Heart left ventricle (tissue), 16 donors: ENCODE measurements around the gene CCDC197. TPM values are rescaled to one million over a fixed set of nuclear protein-coding genes. Genes with fewer than 3 reads are reported as not detected.

ENCODE experiments used
- ATAC-seq, 4 donors: fragments of 200-7000 bp; cut with Tn5 transposase; one replicate each; pipeline ENCODE4 v1.9.1; 2020 to 2022; ENCODE audit warnings: moderate library complexity in 4 of 4, mild to moderate bottlenecking in 3 of 4, moderate number of reproducible peaks in 1 of 4
- DNase-seq, 5 donors: peaks; one replicate each; pipeline ENCODE4 v3.0.0-alpha.2; 2020
- H3K27ac ChIP-seq, 12 donors: fragments of 200-600 bp; sonication (generic) in 4 of 12; one replicate each; pipeline versions ENCODE4 v1.5.0 to v1.8.0; 2016 to 2022; ENCODE audit warnings: mild to moderate bottlenecking in 2 of 12
- H3K27me3 ChIP-seq, 9 donors: fragments of 200-600 bp; sonication (generic) in 2 of 9; one replicate each; pipeline versions ENCODE4 v1.5.1 to v1.8.0; 2016 to 2022; ENCODE audit warnings: mild to moderate bottlenecking in 3 of 9
- H3K36me3 ChIP-seq, 9 donors: fragments of 200-600 bp; sonication (generic) in 2 of 9; one replicate each; pipeline versions ENCODE4 v1.5.0 to v1.8.0; 2018 to 2022; ENCODE audit warnings: mild to moderate bottlenecking in 2 of 9
- H3K4me1 ChIP-seq, 12 donors: fragments of 200-600 bp; sonication (generic) in 4 of 12; one replicate each; pipeline versions ENCODE4 v1.5.0 to v1.8.0; 2016 to 2022; ENCODE audit warnings: mild to moderate bottlenecking in 3 of 12
- H3K4me3 ChIP-seq, 12 donors: fragments of 200-600 bp; sonication (generic) in 4 of 12; one replicate each; pipeline versions ENCODE4 v1.5.0 to v1.8.0; 2017 to 2022; ENCODE audit warnings: mild to moderate bottlenecking in 9 of 12, moderate library complexity in 4 of 12
- H3K9me3 ChIP-seq, 12 donors: fragments of 200-600 bp; sonication (generic) in 4 of 12; one replicate each; pipeline versions ENCODE4 v1.5.0 to v1.8.0; 2016 to 2022; ENCODE audit warnings: mild to moderate bottlenecking in 1 of 12
- CTCF ChIP-seq, 12 donors: fragments of 200-600 bp; sonication (generic) in 4 of 12; IDR thresholded peaks; one replicate each; pipeline versions ENCODE4 v1.5.0 to v1.8.0; 2018 to 2022; ENCODE audit warnings: antibody characterized with exemption in 12 of 12, mild to moderate bottlenecking in 5 of 12
- POLR2A ChIP-seq, 2 donors: fragments of 450-650 bp; IDR thresholded peaks; one replicate each; pipeline ENCODE4 v1.6.1; 2017; ENCODE audit warnings: antibody characterized with exemption in 2 of 2, mild to moderate bottlenecking in 2 of 2, moderate library complexity in 2 of 2
- WGBS, 4 donors: extraction: QIAGEN DNeasy Blood & Tissue Kit in 2 of 4; methylation state at CpG; one replicate each; pipeline versions ENCODE4 v1.1.5 to v1.1.7; 2013 to 2018; 5-methylcytosine and 5-hydroxymethylcytosine counted together
- intact Hi-C, 10 donors: fragments of 100-400 bp; cut with DNase I; formaldehyde crosslinking; loops; one replicate each; pipeline versions ENCODE4 v1.11.1 to v1.14.2; 2022
- polyA plus RNA-seq, 2 donors: library from polyadenylated mRNA; stranded (reverse); fragments of 200-250 nt; gene quantifications; one replicate each; pipeline ENCODE4 v1.2.3, GENCODE V29; 2013
- total RNA-seq, 9 donors: library from RNA; depleted of rRNA in 2 of 9; stranded (reverse); fragments of >200 nt in 2 of 9; fragmentation: NEBNext Ultra II Directional in 3 of 9; extraction: Animal tissue kit (Norgen Biotek cat#: 25700) in 3 of 9; gene quantifications; one replicate each; pipeline versions ENCODE4 v1.1.0 to v1.2.4, GENCODE V29; 2016 to 2023
- donor health status: ischemic (EF 13 %, LVEDD 7.1; RV severe dilation, severe dysfunction).
- donor health status: healthy with polysubstance abuse.
- donor health status: DM: no; HTN: yes; CAD: no.
- donor health status: DM: no; HTN: no; CAD: no.
- donor health status: ischemic (EF 25% LVEDD 6.9; RV normal size, moderate dysfunction).
- donor health status: ischemic (EF 25% LVEDD 5.7; RV mildly dilated, moderate dysfunction).
- donor health status: healthy.
- donor health status: DM: yes; HTN: yes; CAD: no.
- donor health status: ischemic (EF 35%, LVEDD 5.7; RV mildly dilated, moderate dysfunction).
- donor health status: nonischemic (EF 11% LVEDD 7.7; RV severe dilation, severe dysfunction).
- donor health status: DM: yes; HTN: yes; CAD: no.
- donor health status: PGD.
- donor health status: ischemic (EF 29% LVEDD 5.4; RV normal size, mild dysfunction).
- donor health status: nonischemic (EF 23%, LVEDD 6.1; RV moderate dilation, normal function).

The CCDC197 gene
- total and polyA plus RNA-seq, 11 donors = 0.23 to 1.4 (median 0.88) TPM; not detected in 4

DNA sequence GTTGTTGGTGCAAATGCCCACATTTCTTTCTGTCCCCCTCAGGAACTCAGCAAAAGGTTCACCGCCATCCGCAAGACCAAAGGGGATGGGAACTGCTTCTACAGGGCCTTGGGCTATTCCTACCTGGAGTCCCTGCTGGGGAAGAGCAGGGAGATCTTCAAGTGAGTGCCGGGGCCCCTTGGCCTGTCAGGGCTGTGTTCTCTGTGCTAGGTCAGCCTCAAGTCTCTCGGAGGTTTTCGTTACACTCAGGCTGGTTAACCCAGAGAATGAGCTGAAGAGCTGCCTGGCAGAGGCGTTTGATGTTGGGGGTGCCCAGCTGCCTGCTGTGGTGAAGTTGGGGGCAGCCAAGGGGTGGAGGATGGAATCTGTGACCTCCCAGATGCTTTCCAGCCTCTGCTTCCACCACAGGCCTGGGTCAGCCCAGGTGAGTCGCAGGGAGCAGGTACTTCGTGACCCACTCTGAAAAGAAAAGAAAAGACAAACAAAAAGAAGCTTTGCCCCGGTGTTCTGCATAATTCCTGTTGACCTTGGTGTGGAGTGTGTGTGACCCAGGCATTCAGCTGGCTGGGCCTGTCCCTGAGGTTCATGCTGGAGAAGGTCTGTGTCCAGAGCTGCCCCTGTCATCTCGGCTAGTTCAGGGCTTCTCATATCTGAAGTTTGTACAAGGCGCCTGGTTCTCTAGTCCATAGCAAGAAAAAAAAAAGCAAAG lies 42.0 kb downstream of the CCDC197 start:
- no peak for TF ChIP-seq CTCF (IDR thresholded peaks at IDR 0.05)
- TF ChIP-seq POLR2A (IDR thresholded peaks at IDR 0.05) = no peak
- intact Hi-C loops = loop anchor here in 6 of 10 donors (5.0 to 10.0 kb wide), 3 partner anchors 138 to 448 kb away; no protein-coding TSS in a partner anchor
- WGBS, 4 donors = 89 to 96% (median 93%) methylated on average over 11 of the region's 11 CpGs
- Histone ChIP-seq H3K27ac (no peak overlapping the region), H3K27me3 (no peaks in the 10 kb centered on the region), H3K9me3 (peaks cover 0 to 4% (median 0%) of the 10 kb centered on the region in 12 donors), H3K4me3 (no peak overlapping the region), H3K36me3 (peaks cover 0 to 1% (median 0%) of the 10 kb centered on the region in 9 donors), H3K4me1 (peaks cover 0 to 34% (median 17%) of the 10 kb centered on the region in 12 donors)
- DNase-seq (no peak), ATAC-seq (no peak)

DNA sequence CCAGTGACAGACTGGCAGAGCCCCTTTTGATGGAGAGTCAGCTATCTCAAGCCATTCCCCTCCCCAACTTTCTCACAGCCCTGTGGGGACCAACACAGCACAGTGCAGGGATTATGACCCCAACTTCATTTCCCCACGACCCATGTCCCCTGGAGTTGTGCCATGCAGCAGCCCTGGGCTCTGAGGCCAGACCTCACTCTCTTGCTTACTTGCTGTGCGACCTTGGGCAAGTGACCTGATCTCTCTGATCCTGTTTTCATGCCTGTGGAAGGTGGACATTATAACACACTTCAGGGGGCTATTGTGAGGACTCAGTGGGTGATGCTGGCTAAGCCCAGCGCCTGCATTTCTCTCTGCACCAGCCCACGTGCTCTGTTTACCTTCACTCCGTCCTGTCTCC lies 43.1 kb downstream of the CCDC197 start:
- DNase-seq = no peak
- WGBS, 4 donors = 84 to 90% (median 86%) methylated on average over 5 of the region's 5 CpGs
- intact Hi-C loops = no loop called here

DNA sequence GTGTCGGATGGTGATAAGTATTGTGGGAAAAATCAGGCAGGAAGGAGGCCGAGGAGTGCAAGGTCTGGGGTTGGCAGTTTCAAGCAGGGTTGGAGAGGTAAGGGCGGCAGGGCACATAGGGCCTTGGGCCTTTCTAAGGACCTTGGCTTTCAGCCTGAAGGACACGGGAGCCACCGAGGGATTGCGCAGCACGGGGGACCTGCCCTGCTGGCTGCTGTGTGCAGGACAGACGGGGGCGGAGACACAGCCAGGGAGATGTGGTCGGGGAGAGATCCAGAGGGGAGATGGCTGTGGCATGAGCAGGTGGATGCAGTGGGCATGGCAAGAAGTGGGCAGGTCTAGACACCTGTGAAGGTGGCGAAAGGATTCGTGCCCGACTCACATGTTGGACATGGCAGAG lies 43.7 kb downstream of the CCDC197 start:
- ATAC-seq = no peak
- H3K36me3 ChIP-seq = peaks cover 0 to 18% (median 13%) of the 10 kb centered on the region in 9 donors
- intact Hi-C loops = no loop called here
- no peaks in the 10 kb centered on the region for H3K9me3 ChIP-seq
- no peak for TF ChIP-seq CTCF (IDR thresholded peaks at IDR 0.05)
- no peak for TF ChIP-seq POLR2A (IDR thresholded peaks at IDR 0.05)
- H3K4me1 ChIP-seq = peaks cover 0 to 32% (median 17%) of the 10 kb centered on the region in 12 donors
- 86 to 91% (median 90%) methylated on average over 13 of the region's 13 CpGs for WGBS, 4 donors
- no peaks in the 10 kb centered on the region for H3K27me3 ChIP-seq
- no peak overlapping the region for H3K27ac ChIP-seq
- H3K4me3 ChIP-seq = no peak overlapping the region
- no peak for DNase-seq

More for the DNA sequence above, 43.1 kb downstream of the CCDC197 start:
- no peak for TF ChIP-seq CTCF (IDR thresholded peaks at IDR 0.05)
- TF ChIP-seq POLR2A (IDR thresholded peaks at IDR 0.05) = no peak
- Histone ChIP-seq H3K27ac (no peak overlapping the region), H3K36me3 (peaks cover 0 to 13% (median 7%) of the 10 kb centered on the region in 9 donors), H3K4me3 (no peak overlapping the region), H3K9me3 (no peaks in the 10 kb centered on the region), H3K27me3 (no peaks in the 10 kb centered on the region), H3K4me1 (peaks cover 0 to 34% (median 17%) of the 10 kb centered on the region in 12 donors)
- ATAC-seq = no peak

DNA sequence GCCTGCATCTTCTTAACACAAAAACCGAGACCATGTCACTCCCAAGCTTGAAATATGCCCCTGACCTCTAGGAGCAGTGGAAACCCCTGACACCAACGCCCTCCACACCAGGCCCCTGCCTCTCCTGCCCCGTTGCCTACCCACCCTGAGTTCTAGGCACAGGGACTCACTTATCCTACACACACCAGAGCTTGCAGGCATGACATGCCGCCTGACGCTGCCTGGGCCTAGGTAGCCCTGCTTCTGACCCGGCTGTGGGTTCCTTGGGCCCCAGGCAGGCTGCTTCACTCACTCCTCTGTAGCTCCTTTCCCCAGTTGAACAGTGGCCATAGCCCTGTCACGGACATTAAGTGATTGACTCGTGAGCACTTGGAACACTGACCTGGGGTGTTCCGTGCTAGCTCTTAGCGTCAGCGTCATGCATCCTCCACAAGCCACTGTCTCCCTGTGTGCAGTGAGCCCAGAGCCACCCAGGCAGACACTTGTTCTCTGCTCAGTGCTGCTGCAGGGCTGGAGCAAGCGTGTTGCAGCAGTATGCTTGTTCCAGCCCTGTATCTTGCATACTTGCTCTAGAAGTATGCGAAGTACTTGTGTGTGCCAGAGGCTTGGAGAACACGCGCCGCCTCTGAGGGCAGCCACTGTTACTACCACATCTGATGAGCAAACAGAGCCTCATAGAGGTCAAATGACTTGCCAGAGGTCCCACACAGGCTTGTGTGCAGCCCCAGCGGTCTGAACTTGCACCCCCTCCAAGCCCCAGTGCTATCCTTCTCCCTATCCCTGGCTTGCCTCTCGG lies 44.6 kb downstream of the CCDC197 start:
- peak in 4 of 5 donors; percentile 36 to 72 (median 60) for DNase-seq
- no peak for TF ChIP-seq POLR2A (IDR thresholded peaks at IDR 0.05)
- no peak for TF ChIP-seq CTCF (IDR thresholded peaks at IDR 0.05)
- peak; percentile 77 to 87 (median 86) for ATAC-seq
- Histone ChIP-seq H3K9me3 (no peaks in the 10 kb centered on the region), H3K4me1 (peaks cover 0 to 22% (median 16%) of the 10 kb centered on the region in 12 donors), H3K27me3 (no peaks in the 10 kb centered on the region), H3K27ac (peak overlapping the region in 9 of 12 donors; percentile 9 to 74 (median 59)), H3K36me3 (peaks cover 0 to 28% (median 21%) of the 10 kb centered on the region in 9 donors), H3K4me3 (no peak overlapping the region)
- 56 to 69% (median 59%) methylated on average over 15 to 18 of the region's 18 CpGs for WGBS, 4 donors
- intact Hi-C loops = no loop called here
